ENCODE results near the gene PIK3R2.
A peak's percentile ranks its signal among the peaks of the same experiment; 100 is the strongest.

The PIK3R2 gene

DNA sequence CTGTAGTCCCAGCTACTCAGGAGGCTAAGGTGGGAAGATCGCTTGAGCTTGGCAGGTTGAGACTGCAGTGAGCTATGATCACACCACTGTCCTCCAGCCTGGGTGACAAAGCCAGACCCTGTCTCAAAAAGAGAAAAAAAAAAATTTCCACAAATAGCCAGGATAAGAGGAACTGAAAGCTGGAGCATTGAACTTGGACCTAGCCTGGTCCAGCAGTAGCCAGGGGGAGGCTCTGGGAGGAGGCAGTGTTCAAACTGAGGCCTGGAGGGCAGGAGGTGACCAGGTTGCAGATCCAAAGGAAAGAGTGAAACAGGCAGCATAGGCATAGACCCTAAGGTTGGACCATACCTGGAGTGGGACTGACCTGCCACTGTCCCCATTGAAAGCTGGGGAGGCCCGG lies 26.9 kb upstream of the PIK3R2 start:
- no peak for DNase-seq

DNA sequence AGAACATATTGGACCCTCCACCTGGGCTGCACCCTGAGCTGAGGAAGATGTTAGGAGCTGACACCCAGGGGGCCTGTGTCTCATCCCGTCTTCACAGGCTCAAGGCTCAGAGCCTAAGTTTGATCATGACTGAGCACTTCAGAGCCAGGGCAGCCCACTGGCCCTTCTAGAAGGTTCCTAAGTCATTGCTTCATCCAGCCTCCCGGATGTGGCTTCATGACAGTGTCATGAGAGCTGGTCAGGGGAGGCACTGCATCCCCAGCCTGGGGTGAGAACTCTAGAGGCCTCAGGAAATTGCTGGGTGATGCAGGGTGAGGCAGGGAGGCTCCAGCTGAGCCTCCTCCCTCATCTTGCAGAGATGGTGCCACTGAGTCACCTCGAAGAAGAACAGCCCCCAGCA lies 24.9 kb upstream of the PIK3R2 start:
- DNase-seq, result peak; percentile 60

DNA sequence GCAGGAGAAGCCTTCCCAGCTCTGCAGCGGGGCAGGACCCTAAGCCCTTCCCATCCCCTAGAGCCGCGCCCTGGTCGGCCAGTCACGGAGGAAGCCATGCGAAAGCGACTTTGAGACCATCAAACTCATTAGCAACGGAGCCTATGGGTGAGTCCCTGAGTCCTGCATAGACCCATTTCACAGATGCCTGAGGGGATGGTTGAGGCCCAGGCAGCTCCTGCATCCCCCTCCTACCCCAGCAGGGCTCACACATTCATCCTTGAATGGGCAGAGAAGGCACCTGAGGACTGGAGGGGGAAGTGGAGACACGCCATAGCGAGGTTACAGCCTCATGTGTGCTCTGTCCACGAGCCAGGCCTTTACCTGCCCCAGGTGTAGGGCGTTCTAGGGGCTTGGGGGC lies 24.2 kb upstream of the PIK3R2 start:
- DNase-seq, result no peak

DNA sequence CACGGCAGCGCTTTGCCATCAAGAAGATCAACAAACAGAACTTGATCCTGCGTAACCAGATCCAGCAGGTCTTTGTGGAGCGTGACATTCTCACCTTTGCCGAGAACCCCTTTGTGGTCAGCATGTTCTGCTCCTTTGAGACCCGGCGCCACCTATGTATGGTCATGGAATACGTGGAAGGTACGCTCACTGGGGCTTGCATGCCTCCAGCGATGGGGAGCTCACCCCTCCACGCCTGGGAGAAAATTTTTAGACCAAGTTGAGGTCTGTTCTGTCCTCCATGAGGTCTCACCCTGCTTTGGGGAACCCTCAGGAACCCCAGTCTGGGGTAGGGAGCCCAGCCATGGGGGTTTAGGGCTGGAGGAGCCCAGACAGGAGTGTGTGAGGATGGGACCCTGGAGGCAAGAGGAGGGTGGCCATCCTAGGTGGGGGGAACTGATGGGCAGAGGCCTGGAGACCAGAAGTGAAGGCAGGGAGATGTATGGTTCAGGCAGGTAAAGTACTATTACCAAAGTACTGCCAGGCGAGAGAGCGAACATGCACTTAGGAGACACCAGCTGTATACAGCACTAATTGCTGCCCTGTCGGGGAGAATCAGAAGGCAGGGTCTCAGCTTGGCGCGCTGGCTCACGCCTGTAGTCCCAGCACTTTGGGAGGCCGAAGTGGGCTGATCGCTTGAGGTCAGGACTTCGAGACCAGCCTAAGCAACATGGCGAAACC lies 22.3 kb upstream of the PIK3R2 start:
- DNase-seq, result no peak

DNA sequence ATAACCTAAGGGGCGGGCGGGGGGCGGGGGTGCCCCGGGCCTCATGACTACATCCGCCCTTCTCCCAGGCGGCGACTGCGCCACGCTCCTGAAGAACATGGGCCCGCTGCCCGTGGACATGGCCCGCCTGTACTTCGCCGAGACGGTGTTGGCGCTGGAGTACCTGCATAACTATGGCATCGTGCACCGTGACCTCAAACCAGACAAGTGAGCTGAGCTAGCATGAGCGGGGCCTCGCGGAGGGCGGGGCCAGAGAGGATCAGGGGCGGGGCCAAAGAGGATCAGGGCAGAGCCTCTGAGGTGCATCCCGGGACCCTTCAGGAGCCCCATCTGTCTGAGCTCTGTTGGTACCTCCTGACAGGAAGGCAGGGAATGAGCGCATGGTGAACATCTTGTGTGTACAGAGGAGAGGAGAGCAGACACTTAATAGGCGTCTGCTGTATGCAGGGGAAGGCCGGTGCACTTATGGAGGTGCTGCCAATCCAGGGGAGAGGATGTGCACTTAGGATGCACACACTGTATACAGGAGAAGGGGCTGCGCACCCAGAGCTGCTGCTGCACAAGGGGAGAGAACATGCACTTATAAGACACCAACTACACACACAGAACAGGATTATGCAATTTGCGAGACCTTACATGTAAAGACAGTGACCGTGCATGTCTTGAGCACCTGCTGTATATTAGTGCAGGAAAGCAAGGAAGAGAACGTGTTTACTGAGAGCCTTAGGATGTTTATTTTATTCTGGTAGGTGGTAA lies 20.9 kb upstream of the PIK3R2 start:
- no peak for DNase-seq

DNA sequence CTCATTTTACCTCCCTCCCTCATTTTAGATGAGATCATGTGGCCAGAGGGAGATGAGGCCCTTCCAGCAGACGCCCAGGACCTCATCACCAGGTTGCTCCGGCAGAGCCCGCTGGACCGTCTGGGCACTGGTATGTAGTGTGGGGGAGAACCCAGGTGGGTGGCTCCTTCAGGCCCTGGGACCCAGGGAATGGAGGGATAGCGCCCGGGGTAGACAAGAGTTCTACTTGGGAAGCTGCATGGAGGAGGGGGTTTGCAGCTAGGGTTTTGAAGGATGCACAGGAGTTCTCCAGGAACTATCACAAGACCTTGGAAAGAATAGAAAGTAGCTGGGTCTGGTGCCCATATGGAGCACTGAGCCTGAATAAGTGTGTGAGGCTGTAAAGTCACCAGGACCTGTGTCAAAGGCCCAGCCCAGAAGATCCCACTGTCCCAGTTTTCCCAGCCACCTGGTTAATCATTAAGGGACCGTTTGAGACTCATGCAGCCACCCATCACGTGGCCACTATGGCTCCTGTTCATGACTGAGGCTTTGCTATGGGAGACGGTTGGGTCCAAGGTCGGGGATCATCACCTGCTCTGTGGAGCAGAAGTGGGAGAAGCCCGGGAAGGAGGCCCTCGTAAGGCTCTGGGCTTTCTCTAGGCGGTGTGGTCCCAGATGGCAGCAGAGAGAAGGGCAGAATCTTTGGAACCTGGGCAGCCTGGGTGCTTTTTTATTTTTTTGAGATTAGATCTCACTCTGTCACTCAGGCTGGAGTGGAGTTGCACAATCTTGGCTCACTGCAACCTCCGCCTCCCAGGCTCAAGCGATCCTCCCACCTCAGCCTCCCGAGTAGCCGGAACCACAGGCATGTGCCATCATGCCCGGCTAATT lies 17.0 kb upstream of the PIK3R2 start:
- no peak for DNase-seq

DNA sequence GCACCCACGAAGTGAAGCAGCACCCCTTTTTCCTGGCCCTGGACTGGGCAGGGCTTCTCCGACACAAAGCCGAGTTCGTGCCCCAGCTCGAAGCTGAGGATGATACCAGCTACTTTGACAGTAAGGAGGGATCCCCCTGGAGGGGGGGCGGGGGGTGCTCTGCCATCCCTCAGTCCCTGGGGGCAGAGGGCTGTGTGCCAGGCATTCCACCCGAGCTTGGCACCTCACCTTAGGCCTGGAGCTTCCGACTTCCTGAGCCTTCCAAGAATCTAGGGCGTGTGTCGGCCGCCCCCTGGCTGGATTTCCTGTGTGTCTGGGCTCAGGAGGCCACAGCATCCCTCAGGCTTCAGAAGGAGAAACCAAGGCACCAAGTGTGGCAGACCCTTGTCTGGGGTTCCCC lies 15.7 kb upstream of the PIK3R2 start:
- DNase-seq, result no peak

DNA sequence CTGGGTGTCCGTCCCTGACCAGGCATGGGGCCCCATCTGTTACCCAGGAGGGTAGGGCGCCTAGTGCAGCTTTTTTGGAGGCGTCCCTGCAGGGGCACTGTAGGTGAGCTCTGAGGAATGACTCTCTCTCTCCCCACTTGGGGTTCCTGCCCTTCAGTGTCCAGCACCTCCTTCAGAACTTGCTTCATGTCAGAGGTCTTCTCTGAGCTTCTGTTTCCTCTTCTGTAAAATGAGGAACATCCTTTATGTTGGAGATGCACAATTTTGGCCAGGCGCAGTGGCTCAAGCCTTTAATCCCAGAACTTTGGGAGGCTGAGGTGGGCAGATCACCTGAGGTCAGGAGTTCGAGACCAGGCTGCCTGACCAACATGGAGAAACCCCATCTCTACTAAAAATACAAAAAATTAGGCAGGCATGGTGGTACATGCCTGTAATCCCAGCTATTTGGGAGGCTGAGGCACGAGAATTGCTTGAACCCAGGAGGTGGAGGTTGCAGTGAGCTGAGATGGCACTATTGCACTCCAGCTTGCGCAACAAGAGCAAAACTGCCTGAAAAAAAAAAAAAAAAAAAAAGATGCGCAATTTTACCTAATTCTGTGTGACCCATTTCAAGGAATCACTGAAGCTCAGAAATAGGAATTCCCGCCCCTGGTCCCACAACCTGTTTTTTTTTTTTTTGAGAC lies 15.2 kb upstream of the PIK3R2 start:
- no peak for DNase-seq

DNA sequence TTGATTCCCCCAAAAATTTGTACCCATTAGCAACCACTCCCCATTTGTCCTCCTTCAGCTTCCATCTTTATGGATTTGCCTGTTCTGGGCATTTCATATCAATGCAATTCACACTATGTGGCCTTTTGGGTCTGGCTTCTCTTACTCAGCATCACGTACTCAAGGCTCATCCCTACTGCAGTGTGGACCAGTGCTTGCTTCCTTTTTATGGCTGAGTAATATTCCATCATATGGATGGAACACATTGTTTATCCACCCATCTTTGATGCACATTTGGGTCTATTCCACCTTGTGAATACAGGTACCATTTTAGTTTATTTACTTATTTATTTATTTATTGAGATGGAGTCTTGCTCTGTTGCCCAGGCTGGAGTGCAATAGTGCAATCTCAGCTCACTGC lies 12.5 kb upstream of the PIK3R2 start:
- no peak for DNase-seq

DNA sequence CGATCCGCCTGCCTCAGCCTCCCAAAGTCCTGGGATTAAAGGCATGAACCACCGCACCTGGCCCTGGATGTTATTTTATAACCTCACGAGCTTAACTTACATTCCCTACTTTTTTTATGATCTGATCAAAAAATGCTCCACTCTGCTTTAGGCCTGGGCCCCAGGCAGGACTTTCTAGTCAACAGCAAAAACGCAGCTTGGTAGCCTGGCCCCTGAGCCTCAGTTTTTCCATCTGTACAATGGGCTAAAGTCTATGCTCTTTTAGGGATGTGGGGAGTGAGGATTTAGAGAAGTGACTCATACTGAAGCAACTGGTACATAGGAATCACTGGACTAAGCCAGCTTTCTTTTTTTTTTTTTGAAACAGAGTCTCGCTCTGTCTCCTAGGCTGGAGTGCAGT lies 11.9 kb upstream of the PIK3R2 start:
- no peak for DNase-seq

DNA sequence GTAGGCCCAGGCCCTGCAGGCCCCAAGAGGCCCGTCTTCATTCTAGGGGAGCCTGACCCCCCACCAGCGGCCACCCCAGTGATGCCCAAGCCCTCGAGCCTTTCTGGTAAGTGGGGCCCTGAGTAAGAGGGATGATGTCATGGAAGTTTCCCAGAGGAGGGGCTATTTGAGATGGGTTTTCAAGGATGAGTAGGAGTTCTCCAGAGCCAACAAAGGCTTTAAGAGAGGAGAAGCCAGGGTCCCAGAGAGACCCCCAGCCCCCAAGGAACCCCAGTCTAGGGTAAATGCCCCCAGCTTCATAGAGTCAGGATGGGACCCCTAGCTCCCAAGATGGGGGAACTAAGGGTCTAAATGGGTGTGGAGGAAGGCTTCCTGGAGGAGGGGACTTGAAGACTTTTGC lies 9.1 kb upstream of the PIK3R2 start:
- no peak for DNase-seq

DNA sequence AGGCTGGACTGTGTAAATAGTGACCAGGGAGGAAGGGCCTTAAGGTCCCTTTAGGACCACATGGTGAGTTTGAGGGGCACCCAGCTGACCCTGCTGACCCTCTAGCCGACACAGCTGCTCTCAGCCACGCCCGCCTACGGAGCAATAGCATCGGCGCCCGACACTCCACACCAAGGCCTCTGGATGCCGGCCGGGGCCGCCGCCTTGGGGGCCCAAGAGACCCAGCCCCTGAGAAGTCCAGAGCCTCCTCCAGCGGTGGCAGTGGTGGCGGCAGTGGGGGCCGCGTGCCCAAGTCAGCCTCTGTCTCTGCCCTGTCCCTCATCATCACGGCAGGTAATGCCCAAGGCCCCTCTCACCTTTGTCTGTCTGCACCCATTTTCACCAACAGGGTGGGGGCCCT lies 8.6 kb upstream of the PIK3R2 start:
- no peak for DNase-seq

DNA sequence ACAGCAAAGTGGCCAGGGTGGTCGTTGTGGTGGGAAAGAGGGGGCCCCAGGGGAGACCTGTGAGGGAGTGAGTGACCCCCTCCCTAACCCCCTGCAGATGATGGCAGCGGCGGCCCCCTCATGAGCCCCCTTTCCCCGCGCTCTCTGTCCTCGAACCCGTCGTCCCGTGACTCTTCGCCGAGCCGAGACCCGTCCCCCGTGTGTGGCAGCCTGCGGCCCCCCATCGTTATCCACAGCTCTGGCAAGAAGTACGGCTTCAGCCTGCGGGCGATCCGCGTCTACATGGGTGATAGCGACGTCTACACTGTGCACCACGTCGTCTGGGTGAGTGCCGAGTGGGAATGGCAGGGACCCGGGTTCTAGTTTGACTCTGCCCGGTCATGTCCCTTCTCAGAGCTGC lies 8.1 kb upstream of the PIK3R2 start:
- DNase-seq, result no peak

DNA sequence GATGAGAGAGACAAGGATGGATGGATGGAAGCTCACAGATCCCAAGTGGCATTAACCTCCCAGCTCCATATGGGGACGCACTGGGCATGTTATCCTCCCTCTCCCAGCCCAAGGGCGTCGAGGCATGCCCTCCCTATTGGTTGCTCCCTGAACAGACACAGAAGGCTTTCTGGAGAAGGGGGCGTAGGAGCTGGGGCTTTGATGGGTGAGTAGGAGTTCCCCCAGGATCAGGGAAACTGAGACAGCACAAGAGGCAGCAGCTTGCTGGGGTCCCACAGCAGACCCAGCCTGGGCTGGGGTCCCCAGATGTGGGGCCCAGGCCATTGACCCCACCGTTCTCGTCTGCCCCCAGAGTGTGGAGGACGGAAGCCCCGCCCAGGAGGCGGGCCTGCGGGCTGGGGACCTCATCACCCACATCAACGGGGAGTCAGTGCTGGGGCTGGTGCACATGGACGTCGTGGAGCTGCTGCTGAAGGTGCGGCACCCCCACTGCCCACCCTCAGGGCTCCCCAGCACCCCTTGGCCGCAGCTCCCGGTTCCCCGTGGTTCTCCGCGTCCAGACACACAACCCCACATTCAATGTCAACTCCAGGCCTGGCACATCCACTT lies 7.5 kb upstream of the PIK3R2 start:
- DNase-seq, result no peak

DNA sequence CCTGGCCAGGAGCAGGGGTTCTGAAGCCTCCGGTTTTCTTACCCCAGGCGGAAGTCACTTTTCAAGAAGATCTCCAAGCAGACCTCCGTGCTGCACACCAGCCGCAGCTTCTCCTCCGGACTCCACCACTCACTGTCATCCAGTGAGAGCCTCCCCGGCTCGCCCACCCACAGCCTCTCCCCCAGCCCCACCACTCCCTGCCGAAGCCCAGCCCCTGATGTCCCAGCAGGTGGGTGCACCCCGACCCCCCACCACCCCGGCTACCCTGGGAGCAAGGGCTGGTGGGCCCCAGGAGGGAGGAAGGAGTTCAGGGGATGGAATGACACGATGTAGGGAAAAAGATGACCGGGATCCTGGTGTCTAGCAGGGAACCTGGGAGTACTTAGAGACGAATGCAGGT lies 5.6 kb upstream of the PIK3R2 start:
- DNase-seq, result no peak

DNA sequence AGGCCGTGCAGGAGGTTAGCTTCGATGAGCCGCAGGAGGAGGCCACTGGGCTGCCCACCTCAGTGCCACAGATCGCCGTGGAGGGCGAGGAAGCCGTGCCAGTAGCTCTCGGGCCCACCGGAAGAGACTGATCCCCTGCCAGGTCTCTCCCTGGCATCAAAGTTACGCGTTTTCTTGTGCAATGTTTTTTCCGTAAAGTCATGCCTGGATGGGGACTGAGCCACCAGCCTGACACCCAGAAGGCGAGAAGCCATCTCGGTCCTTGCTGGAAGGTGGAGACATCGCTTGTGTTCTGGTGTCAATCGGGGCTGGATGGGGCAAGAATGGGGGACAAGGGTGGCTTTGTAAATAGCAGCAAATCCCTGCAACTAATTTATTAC lies 3.4 kb upstream of the PIK3R2 start:
- no peak for DNase-seq

DNA sequence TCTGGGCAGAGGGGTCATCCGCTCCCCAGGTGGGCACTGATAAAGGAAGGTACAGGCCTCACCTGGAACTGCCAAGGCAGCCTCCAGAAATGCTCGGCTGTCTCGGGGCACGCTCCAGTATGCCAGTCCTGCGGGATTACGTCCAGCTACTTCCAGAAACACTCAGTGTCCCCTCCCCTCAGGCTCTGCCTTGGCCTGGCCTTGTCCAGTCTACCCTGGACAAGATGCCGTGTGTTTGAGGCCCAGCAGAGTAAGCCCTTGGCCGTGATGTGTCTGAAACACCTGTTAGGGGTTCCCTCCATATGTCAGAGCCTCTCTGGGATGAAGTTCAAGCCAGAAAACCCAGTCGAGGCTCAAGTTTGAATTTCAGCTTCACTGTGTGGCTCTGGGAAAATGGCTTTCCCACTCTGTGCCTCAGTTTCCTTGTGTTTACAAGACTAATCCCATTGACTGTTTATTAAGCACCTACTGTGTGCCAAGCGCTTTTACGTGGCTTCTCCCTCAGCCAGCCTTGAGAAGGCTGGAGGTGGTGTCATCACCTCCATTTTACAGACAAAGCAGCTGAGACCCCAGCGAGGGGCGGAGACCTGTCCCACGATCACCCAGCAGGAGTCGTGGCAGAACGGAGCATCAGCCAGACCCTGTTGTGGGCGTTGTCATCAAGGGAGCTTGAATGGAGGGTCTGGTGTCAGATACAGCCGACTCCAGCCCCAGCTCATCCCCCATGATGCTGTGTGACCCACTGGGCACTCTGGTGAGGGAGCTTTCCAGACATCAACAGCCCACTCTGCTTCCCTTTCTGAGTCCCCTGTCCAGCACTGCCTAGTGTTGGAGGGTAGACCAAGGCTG lies 2.0 kb upstream of the PIK3R2 start:
- no peak for DNase-seq

DNA sequence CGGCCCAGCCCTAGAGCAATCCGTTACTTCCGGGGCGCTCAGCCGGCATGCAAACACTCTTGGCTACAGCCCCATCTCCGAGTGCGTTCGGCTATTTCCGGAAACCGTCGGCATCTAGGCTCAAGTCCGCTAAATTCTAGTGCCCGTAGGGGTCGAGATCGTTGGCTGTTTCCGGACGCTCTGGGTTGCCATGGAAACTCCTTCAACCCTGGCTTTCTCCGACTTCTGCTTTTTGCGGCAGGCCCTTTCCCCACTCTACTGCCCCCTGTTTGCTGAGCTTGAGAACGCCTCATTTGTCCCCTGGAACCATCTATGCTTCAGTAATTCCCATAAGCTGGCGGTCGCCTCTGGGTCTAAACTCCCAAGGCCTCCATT lies 534 bp upstream of the PIK3R2 start:
- peak; percentile 98 for DNase-seq

DNA sequence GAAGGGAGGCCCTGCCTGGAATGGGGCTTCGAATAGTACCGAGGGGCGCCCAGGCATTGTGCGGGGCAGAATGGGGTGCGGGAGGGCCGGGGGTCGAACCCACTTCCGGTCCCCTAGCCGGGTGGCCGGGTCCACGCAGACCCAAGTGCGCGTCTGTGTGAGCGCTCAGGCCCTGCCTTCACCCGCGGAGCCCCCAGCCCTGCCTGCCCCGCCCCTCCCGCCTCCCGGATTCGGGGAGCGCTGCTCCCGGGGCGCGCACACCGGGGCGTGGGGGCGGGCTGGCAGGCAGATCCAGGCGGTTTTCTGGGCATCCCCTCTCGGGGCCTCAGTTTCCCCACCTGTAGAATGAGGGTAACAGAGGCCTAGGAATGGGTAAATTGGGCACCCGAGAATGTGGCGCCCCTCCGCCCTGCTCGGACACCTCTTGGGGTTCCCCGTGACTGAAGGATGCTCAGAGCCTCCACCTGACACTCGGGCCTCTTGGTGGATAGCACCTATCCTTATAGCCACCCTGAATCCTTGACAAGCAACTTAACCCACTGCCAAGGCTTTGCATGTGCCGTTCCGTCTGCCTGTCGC lies 682 bp downstream of the PIK3R2 start:
- no peak for DNase-seq

DNA sequence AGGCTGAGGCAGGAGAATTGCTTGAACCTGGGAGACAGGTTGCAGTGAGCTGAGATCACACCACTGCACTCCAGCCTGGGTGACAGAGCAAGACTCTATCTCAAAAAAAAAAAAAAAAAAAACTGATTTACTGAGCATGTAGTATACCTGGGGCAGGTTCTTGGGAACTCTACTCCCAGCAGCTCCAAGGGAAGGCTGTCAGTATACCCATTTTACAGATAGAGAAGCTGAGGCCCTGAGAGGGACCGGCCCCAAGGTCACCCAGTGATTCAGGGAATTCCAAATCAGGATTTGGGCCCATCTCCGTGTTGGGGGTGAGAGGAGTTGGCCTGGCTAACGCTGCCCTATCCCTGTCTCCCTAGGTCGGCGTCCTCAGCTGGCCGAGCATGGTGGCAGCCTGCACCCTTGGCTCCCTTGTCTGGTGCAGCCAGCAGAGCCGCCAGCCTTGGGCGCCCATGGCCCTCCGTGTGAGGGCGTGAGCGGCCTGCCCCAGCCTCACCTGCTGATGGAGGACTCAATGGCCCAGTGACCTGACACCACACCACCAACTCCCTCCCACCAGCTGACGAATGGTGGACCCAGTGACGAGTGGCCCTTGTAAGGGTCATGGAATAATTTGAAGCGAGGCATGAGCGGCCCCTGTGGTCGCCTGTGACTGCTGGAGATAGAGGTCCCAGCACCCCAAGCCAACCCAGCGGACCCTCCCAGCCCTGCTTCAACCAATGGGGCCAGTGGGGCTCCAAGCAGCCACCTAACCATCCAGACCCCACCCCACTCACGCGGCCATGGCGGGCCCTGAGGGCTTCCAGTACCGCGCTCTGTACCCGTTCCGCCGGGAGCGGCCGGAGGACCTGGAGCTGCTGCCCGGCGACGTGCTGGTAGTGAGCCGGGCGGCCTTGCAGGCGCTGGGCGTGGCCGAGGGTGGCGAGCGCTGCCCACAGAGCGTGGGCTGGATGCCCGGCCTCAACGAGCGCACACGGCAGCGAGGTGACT lies 2.4 kb downstream of the PIK3R2 start:
- DNase-seq, result no peak

Data from CD4-positive, alpha-beta T cell treated with Interferon gamma for 1 hour (primary cell).